GM18505 (cell line): ENCODE results near the gene NCKAP5.

Experiments
- ATAC-seq: cut with Tn5 transposase; IDR thresholded peaks from one replicate; pipeline ENCODE4 v1.9.1; 2021; ENCODE audit not compliant: unreplicated experiment
- POLR2A ChIP-seq: IDR thresholded peaks from 4 replicates; pipeline ENCODE4 v1.6.1; 2011; ENCODE audit warnings: borderline replicate concordance; ENCODE audit not compliant: insufficient read depth, insufficient read length; ENCODE audit errors: extremely low read depth

The NCKAP5 gene

GRCh38 chr2:132941296-132942020 lies 626.8 kb downstream of the NCKAP5 start:
- no peak for TF ChIP-seq POLR2A

GRCh38 chr2:132937629-132938028 lies 630.6 kb downstream of the NCKAP5 start:
- no peak for ATAC-seq

More at GRCh38 chr2:132941296-132942020, 626.8 kb downstream of the NCKAP5 start:
- ATAC-seq = no peak

GRCh38 chr2:132936791-132937190 lies 631.5 kb downstream of the NCKAP5 start:
- ATAC-seq = peak; percentile 80
- TF ChIP-seq POLR2A = no peak

More at GRCh38 chr2:132937629-132938028, 630.6 kb downstream of the NCKAP5 start:
- TF ChIP-seq POLR2A = no peak

- TF ChIP-seq POLR2A = no peak
- no peak for ATAC-seq
Measured at GRCh38 chr2:132936261-132936660, 632.0 kb downstream of the NCKAP5 start.

- no peak for TF ChIP-seq POLR2A
- ATAC-seq = no peak
Measured at GRCh38 chr2:132929786-132930185, 638.5 kb downstream of the NCKAP5 start.

GRCh38 chr2:132923787-132924186 lies 644.5 kb downstream of the NCKAP5 start:
- no peak for ATAC-seq
- TF ChIP-seq POLR2A = no peak

- TF ChIP-seq POLR2A = no peak
- no peak for ATAC-seq
Measured at GRCh38 chr2:132915812-132916549, 652.3 kb downstream of the NCKAP5 start.

GRCh38 chr2:132911726-132912724 lies 656.2 kb downstream of the NCKAP5 start:
- TF ChIP-seq POLR2A = no peak
- ATAC-seq = no peak

- no peak for ATAC-seq
- TF ChIP-seq POLR2A = no peak
Measured at GRCh38 chr2:132910432-132910831, 657.8 kb downstream of the NCKAP5 start.

GRCh38 chr2:132909427-132909826 lies 658.8 kb downstream of the NCKAP5 start:
- no peak for ATAC-seq
- TF ChIP-seq POLR2A = no peak

- ATAC-seq = no peak
- TF ChIP-seq POLR2A = no peak
Measured at GRCh38 chr2:132904142-132904842, 664.0 kb downstream of the NCKAP5 start.

GRCh38 chr2:132902626-132903025 lies 665.6 kb downstream of the NCKAP5 start:
- ATAC-seq = no peak
- TF ChIP-seq POLR2A = no peak

- ATAC-seq = no peak
- no peak for TF ChIP-seq POLR2A
Measured at GRCh38 chr2:132901661-132902060, 666.6 kb downstream of the NCKAP5 start.

- no peak for ATAC-seq
- TF ChIP-seq POLR2A = no peak
Measured at GRCh38 chr2:132897111-132897510, 671.2 kb downstream of the NCKAP5 start.
